ENCODE measurements around the gene MYO5C. TPM values are rescaled to one million over a fixed set of nuclear protein-coding genes. Genes with fewer than 3 reads are reported as not detected.

Gene MYO5C
- total and polyA plus RNA-seq, 2 of the 13 experiments (the other 11 are each of a cell fraction or from before 2014, with no cell fraction given): 15.7 to 23.7 TPM

- H3K27ac ChIP-seq (ENCODE audit: extremely low read length, insufficient read depth, low read length): peak overlapping the region; percentile 49
- no peak overlapping the region for H2AFZ ChIP-seq (ENCODE audit: low read length)
- ATAC-seq: no peak
- H3K4me3 ChIP-seq (replicated peaks in 1 of 3; ENCODE audit: insufficient read depth in 1 of 3, low read depth in 2 of 3, low read length in 3 of 3): no peak overlapping the region
- POLR2A ChIA-PET: interaction anchor here (1.1 to 1.4 kb wide), 2 partner anchors 12 to 15 kb away, joined by 3 read pairs; no protein-coding TSS in a partner anchor
- H3K9me3 ChIP-seq (ENCODE audit: low read length): no peaks in the 10 kb centered on the region
- no TSS peak for BruUV-seq (replicated peaks)
- no peak for FAIRE-seq
- no peaks in the 10 kb centered on the region for H3K27me3 ChIP-seq (ENCODE audit: control insufficient read depth in 1 of 2, insufficient read depth in 2 of 2, low read length in 2 of 2)
- intact Hi-C loops (cut with micrococcal nuclease; ENCODE audit: unreplicated experiment): no loop called here
- CTCF ChIA-PET (ENCODE audit: low intra/inter-chr PET ratio, low total read pairs): no interaction called here
- WGBS (ENCODE audit: low lambda C conversion rate): 78% methylated on average over 7 of the region's 7 CpGs
- peaks cover 44% of the 10 kb centered on the region for H3K79me2 ChIP-seq (ENCODE audit: insufficient read depth, low read length)
- H3K4me2 ChIP-seq (ENCODE audit: low read depth, low read length): peak overlapping the region; percentile 21
- H3K9ac ChIP-seq (ENCODE audit: insufficient read depth, low read depth, low read length): no peak overlapping the region
- peaks cover 69% of the 10 kb centered on the region for H3K4me1 ChIP-seq (ENCODE audit: insufficient read depth, low read length)
- no peak for DNase-seq (ENCODE audit: low spot score)
- no peaks in the 10 kb centered on the region for H4K20me1 ChIP-seq (ENCODE audit: insufficient read depth, low read length)
- H3K36me3 ChIP-seq (replicated peaks in 1 of 2; ENCODE audit: control insufficient read depth in 1 of 2, insufficient read depth in 2 of 2, low read length in 2 of 2): peaks cover 0 to 7% of the 10 kb centered on the region in 2 experiments; a peak in 1 of 5 replicates
- in situ Hi-C loops (cut with HindIII; ENCODE audit: extremely low pct_ligation_motif_present, low pct_unique_long_range_greater_than_20kb): no loop called here
- TF ChIP-seq SALL1 (CRISPR knock-in tag; IDR thresholded peaks at IDR 0.05) (peak; percentile 19; the same call in 1 of the 2 replicates), RBFOX2 (IDR thresholded peaks at IDR 0.05; ENCODE audit: low read depth, low read length) (0 out of 2 replicates have a peak, but pooled peaks have one; percentile 28), ZNF687 (CRISPR knock-in tag; IDR thresholded peaks at IDR 0.05) (peak; percentile 71), MAX (IDR thresholded peaks at IDR 0.05) (peak; percentile 24; the same call in 1 of the 2 replicates), ZFP36 (IDR thresholded peaks at IDR 0.05; ENCODE audit: borderline replicate concordance, low read depth, low read length, partially characterized antibody) (no peak), CTCF (CRISPR knock-in tag; IDR thresholded peaks at IDR 0.05) (peak; percentile 34), ZSCAN21 (CRISPR knock-in tag; IDR thresholded peaks at IDR 0.05; ENCODE audit: borderline replicate concordance) (no peak), STAG1 (CRISPR knock-in tag; IDR thresholded peaks at IDR 0.05) (peak; percentile 35), PRDM10 (CRISPR knock-in tag; IDR thresholded peaks at IDR 0.05; ENCODE audit: low read depth) (0 out of 2 replicates have a peak, but pooled peaks have one; percentile 40), ZMAT5 (CRISPR knock-in tag; IDR thresholded peaks at IDR 0.05; ENCODE audit: borderline replicate concordance, low read depth) (no peak)
Observed at GRCh38 chr15:52292780-52293392, 2.7 kb downstream of the MYO5C start.
